PC-3 (cell line): ENCODE measurements around the gene LILRB2. TPM values are rescaled to one million over a fixed set of nuclear protein-coding genes. Genes with fewer than 3 reads are reported as not detected.
"Not testable (repeated sequence)": the region's sequence is repeated elsewhere in the genome, so short reads cannot be mapped to it uniquely, and the experiment has no call there.

Experiments
- ATAC-seq: fragments of 200-7000 bp; cut with Tn5 transposase; 2 replicates; pipeline ENCODE4 v1.9.1; 2020; ENCODE audit warnings: mild to moderate bottlenecking, moderate library complexity
- BruUV-seq: library from RNA; stranded (reverse); fragments of 400-500 nt; replicated peaks from 2 replicates; lab custom pipeline; 2021; lab: Mats Ljungman, UMichigan
- CTCF ChIA-PET: fragments of 300-600 bp; sonication (Branson Sonifier 250); formaldehyde crosslinking; loops from one replicate; lab custom pipeline; 2022; ENCODE audit warnings: antibody characterized with exemption; lab: Charles Lee
- POLR2A ChIA-PET: fragments of 300-600 bp; sonication (Branson Sonifier 250); formaldehyde crosslinking; loops from one replicate; lab custom pipeline; 2022; ENCODE audit warnings: antibody characterized with exemption; ENCODE audit not compliant: unreplicated experiment; lab: Charles Lee
- DNase-seq: peaks from one replicate; pipeline ENCODE4 v3.0.0-alpha.2; 2015
- H2AFZ ChIP-seq: fragments of 300-600 bp; sonication (generic); 2 replicates; pipeline ENCODE4 v1.6.0; 2016; ENCODE audit warnings: antibody characterized with exemption, low read length
- H3F3A ChIP-seq: fragments of 300-600 bp; sonication (generic); one replicate; pipeline ENCODE4 v1.6.0; 2017; ENCODE audit warnings: antibody characterized with exemption, low read length, control low read depth, mild to moderate bottlenecking; ENCODE audit not compliant: unreplicated experiment
- H3K27ac ChIP-seq: fragments of 300-600 bp; sonication (generic); 2 replicates; pipeline ENCODE4 v1.5.1; 2016; ENCODE audit warnings: mild to moderate bottlenecking, low read length
- H3K27me3 ChIP-seq: fragments of 300-600 bp; sonication (generic); 2 replicates; pipeline ENCODE4 v1.6.1; 2016; ENCODE audit warnings: low read length, mixed read lengths
- H3K36me3 ChIP-seq: fragments of 300-600 bp; sonication (generic); 2 replicates; pipeline ENCODE4 v1.6.1; 2016; ENCODE audit warnings: low read depth, mixed run types, low read length, mixed read lengths
- H3K4me1 ChIP-seq: fragments of 300-600 bp; sonication (generic); 2 replicates; pipeline ENCODE4 v1.5.1; 2016; ENCODE audit warnings: low read length; ENCODE audit not compliant: insufficient read depth
- H3K4me2 ChIP-seq: fragments of 300-600 bp; sonication (generic); 2 replicates; pipeline ENCODE4 v1.6.0; 2016; ENCODE audit warnings: low read length
- H3K4me3 ChIP-seq: fragments of 300-600 bp; sonication (generic); 2 replicates; pipeline ENCODE4 v1.5.1; 2016; ENCODE audit warnings: mild to moderate bottlenecking, low read length, mixed read lengths
- H3K79me2 ChIP-seq: fragments of 300-600 bp; sonication (generic); 2 replicates; pipeline ENCODE4 v1.6.1; 2017; ENCODE audit warnings: low read length, mixed read lengths
- H3K9ac ChIP-seq: fragments of 300-600 bp; sonication (generic); 2 replicates; pipeline ENCODE4 v1.6.0; 2016; ENCODE audit warnings: mild to moderate bottlenecking, low read length
- H3K9me2 ChIP-seq: fragments of 300-600 bp; sonication (generic); replicated peaks from 2 replicates; pipeline ENCODE4 v1.6.1; 2016; ENCODE audit warnings: mixed run types, low read length, mixed read lengths
- H3K9me3 ChIP-seq: fragments of 300-600 bp; sonication (generic); 2 replicates; pipeline ENCODE4 v1.6.1; 2016; ENCODE audit warnings: low read length, mixed read lengths
- H4K20me1 ChIP-seq: fragments of 300-600 bp; sonication (generic); 2 replicates; pipeline ENCODE4 v1.6.1; 2016; ENCODE audit warnings: low read length, mixed read lengths
- EZH2 ChIP-seq: fragments of 300-600 bp; sonication (generic); IDR thresholded peaks from one replicate; pipeline ENCODE4 v1.6.1; 2017; ENCODE audit warnings: antibody characterized with exemption, mild to moderate bottlenecking, low read length; ENCODE audit not compliant: unreplicated experiment
- EZH2phosphoT487 ChIP-seq: fragments of 300-600 bp; sonication (generic); IDR thresholded peaks from 2 replicates; pipeline ENCODE4 v1.6.1; 2018; ENCODE audit warnings: mild to moderate bottlenecking, antibody characterized with exemption, low read length, borderline replicate concordance
- intact Hi-C: fragments of 100-400 bp; cut with micrococcal nuclease; formaldehyde crosslinking; loops from 2 replicates; pipeline ENCODE4 v1.9.0; 2023
- total RNA-seq: library from RNA; depleted of rRNA; stranded (reverse); fragments of >200 nt; gene quantifications from 2 replicates; pipeline ENCODE4 v1.2.3, GENCODE V29; 2014
- TF ChIP-seq, protein P1 (sequence below): fragments of 300-600 bp; sonication (generic); conservative IDR thresholded peaks from 2 replicates; pipeline ENCODE4 v1.5.1; 2017; ENCODE audit warnings: antibody characterized with exemption, low read depth, mild to moderate bottlenecking, low read length

Gene LILRB2
- total RNA-seq, 1 experiment from 2014 or later: not detected

DNA sequence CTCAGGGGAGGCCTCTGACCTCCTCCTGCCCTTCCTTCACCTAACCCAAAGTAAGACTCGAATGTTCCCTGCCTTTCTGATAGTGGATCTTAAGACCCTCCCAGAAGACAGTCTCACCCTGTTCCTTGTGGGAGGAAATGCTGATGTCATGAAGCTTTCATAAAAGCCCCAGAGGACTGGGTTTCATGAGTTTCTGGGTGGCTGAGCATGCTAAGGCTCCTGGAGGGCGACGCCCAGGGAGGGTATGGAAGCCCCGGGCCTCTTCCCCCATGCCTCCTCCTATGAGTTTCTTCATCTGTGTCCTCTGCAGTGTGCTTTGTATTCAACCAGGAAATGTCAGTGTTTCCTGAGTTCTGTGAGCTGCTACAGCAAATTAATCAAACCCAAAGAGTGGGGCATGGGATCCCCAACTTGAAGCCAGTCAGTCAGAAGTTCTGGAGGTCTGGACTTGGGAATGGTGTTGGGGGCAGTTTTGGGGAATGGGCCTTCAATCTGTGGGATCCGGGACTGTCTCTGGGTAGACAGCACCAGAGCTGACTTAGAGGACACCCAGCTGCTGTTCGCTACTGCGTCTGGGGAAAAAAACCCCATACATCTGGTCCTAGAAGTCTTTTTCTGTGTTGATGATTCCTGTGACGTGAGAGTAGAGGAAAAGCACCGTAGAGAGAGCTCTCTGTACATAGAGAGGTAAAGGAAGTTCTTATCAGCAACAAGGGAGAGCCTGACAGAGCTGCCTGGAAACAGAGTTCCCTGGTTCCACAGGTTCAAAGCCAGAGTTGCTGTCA, 2.0 kb upstream of the LILRB2 start:
- Histone ChIP-seq H3K4me1 (no peaks in the 10 kb centered on the region), H3K9me2 (no peaks in the 10 kb centered on the region), H3K36me3 (no peaks in the 10 kb centered on the region), H3K27me3 (peaks cover 86% of the 10 kb centered on the region), H3F3A (no peaks in the 10 kb centered on the region), H3K27ac (no peak overlapping the region), H3K4me2 (no peak overlapping the region), H4K20me1 (no peaks in the 10 kb centered on the region), H2AFZ (no peak overlapping the region), H3K4me3 (no peak overlapping the region), H3K9me3 (no peaks in the 10 kb centered on the region), H3K79me2 (no peaks in the 10 kb centered on the region), H3K9ac (no peak overlapping the region)
- ATAC-seq (no peak), DNase-seq (no peak)
- POLR2A ChIA-PET: no interaction called here
- intact Hi-C loops: no loop called here
- TF ChIP-seq EZH2 (no peak), EZH2phosphoT487 (no peak)
- TF ChIP-seq, protein P1, sequence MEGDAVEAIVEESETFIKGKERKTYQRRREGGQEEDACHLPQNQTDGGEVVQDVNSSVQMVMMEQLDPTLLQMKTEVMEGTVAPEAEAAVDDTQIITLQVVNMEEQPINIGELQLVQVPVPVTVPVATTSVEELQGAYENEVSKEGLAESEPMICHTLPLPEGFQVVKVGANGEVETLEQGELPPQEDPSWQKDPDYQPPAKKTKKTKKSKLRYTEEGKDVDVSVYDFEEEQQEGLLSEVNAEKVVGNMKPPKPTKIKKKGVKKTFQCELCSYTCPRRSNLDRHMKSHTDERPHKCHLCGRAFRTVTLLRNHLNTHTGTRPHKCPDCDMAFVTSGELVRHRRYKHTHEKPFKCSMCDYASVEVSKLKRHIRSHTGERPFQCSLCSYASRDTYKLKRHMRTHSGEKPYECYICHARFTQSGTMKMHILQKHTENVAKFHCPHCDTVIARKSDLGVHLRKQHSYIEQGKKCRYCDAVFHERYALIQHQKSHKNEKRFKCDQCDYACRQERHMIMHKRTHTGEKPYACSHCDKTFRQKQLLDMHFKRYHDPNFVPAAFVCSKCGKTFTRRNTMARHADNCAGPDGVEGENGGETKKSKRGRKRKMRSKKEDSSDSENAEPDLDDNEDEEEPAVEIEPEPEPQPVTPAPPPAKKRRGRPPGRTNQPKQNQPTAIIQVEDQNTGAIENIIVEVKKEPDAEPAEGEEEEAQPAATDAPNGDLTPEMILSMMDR: no peak
- no TSS peak for BruUV-seq
- CTCF ChIA-PET: no interaction called here

DNA sequence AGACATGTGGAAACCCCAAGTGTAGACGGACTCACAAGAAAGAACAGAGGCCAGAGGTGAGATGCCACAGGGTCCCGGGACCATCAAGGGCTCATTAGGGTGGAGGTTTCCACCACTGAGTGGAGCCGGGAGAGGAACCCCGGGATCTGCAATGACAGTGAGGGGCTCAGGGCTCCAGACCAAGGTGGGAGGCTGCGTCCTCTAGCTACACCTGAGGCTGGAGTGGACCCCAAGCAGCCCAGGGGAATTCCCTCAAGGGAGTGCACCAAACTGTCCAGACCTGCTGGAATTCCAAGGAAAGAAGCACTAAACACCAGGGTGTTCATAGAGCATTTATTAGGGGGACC, 792 bp upstream of the LILRB2 start:
- BruUV-seq, H3K9ac ChIP-seq, H4K20me1 ChIP-seq, H3F3A ChIP-seq, H3K79me2 ChIP-seq, H3K9me2 ChIP-seq, POLR2A ChIA-PET, CTCF ChIA-PET, H3K27ac ChIP-seq, H3K4me3 ChIP-seq, H2AFZ ChIP-seq, DNase-seq, H3K36me3 ChIP-seq, H3K4me2 ChIP-seq, H3K4me1 ChIP-seq, ATAC-seq, intact Hi-C loops, H3K9me3 ChIP-seq: not testable (repeated sequence)
- H3K27me3 ChIP-seq: peaks cover 79% of the 10 kb centered on the region

DNA sequence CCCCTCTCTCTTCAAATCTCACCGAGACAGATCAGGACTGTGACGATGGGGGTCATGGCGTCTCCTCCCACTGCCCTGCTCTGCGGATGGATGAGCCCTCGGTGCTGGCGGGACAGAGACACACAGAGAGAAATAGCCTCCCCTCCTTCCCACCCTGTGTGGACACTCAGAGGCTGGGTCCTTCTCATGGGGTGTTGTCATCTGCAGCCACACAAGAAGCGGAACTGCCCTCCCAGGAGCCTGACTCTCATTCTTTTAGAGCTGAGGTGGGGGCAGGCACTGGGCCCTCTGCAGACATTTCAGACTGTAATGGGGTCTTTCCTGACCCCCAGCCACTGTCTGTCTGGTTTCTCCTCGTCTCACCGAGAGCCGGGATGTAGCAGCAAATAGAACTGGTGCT, 469 bp downstream of the LILRB2 start:
- H3K79me2 ChIP-seq, H3K9me2 ChIP-seq, DNase-seq, POLR2A ChIA-PET, H3K4me3 ChIP-seq, H3K4me1 ChIP-seq, H3F3A ChIP-seq, H2AFZ ChIP-seq, H3K9ac ChIP-seq, intact Hi-C loops, H4K20me1 ChIP-seq, ATAC-seq, CTCF ChIA-PET, H3K4me2 ChIP-seq, H3K9me3 ChIP-seq, H3K36me3 ChIP-seq, H3K27ac ChIP-seq, BruUV-seq: not testable (repeated sequence)
- H3K27me3 ChIP-seq: peaks cover 83% of the 10 kb centered on the region

DNA sequence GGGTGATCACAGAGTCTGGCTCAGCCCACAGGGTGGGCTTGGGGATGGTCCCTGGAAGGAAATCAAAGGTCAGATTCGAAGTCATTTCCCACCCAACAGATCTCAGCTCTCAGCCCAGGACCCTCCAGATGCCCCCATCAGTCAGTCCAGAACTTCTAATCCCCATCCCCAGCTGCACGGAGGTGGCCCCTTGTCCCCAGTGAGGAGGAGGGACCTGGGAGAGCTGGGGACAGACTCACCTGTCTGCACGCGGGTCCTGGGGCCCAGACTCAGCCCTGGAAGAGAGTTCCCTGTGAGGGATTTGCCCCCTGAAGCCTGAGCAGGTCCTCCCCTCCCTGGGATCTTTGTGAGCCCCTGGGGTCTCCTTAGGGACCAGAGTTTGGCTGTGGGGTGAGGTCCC, 885 bp downstream of the LILRB2 start:
- peaks cover 82% of the 10 kb centered on the region for H3K27me3 ChIP-seq
- CTCF ChIA-PET, H3F3A ChIP-seq, H3K27ac ChIP-seq, H3K4me2 ChIP-seq, H3K9me2 ChIP-seq, H3K4me1 ChIP-seq, H3K4me3 ChIP-seq, H2AFZ ChIP-seq, H3K36me3 ChIP-seq, H3K9ac ChIP-seq, POLR2A ChIA-PET, ATAC-seq, BruUV-seq, DNase-seq, H3K79me2 ChIP-seq, H4K20me1 ChIP-seq, intact Hi-C loops, H3K9me3 ChIP-seq: not testable (repeated sequence)
